Lower leg skin (tissue), 3 donors: ENCODE data around the gene TLK2.

Source experiments
- POLR2A ChIP-seq, 2 donors: fragments of 450-650 bp; IDR thresholded peaks; one replicate each; pipeline ENCODE4 v1.6.1; 2016 to 2017; ENCODE audit warnings: antibody characterized with exemption in 2 of 2, mild to moderate bottlenecking in 1 of 2, moderate library complexity in 1 of 2
- TF ChIP-seq, protein P1 (sequence below), 3 donors: fragments of 450-650 bp; IDR thresholded peaks; one replicate each; pipeline ENCODE4 v1.5.1; 2016; ENCODE audit warnings: antibody characterized with exemption in 3 of 3, mild to moderate bottlenecking in 3 of 3, moderate library complexity in 2 of 3

GRCh38 chr17:62580947-62581346, 102.3 kb downstream of the TLK2 start:
- TF ChIP-seq, protein P1, sequence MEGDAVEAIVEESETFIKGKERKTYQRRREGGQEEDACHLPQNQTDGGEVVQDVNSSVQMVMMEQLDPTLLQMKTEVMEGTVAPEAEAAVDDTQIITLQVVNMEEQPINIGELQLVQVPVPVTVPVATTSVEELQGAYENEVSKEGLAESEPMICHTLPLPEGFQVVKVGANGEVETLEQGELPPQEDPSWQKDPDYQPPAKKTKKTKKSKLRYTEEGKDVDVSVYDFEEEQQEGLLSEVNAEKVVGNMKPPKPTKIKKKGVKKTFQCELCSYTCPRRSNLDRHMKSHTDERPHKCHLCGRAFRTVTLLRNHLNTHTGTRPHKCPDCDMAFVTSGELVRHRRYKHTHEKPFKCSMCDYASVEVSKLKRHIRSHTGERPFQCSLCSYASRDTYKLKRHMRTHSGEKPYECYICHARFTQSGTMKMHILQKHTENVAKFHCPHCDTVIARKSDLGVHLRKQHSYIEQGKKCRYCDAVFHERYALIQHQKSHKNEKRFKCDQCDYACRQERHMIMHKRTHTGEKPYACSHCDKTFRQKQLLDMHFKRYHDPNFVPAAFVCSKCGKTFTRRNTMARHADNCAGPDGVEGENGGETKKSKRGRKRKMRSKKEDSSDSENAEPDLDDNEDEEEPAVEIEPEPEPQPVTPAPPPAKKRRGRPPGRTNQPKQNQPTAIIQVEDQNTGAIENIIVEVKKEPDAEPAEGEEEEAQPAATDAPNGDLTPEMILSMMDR (IDR thresholded peaks at IDR 0.05): no peak
- no peak for TF ChIP-seq POLR2A (IDR thresholded peaks at IDR 0.05)
